ENCODE results near the gene SCN9A.

DNA sequence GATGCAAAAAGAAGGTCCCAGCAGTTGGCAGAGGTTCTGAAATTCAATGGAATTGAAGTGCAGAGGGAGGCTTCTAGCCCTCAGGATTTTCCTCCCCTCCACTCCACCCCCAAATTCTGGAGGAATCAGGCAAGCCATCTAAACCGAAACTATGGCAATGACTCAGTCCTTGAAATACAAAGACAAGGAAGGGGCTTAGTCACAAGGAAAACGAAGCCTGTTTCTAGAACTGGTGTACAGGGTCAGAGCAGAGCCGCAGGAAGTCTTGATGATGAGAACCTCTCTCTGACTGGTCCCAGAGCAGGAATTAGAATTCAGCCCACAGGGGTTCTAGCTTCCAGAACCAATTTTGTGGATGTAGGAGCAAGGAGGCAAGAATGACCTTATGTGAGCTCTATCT, 136.2 kb downstream of the SCN9A start:
- TF ChIP-seq, protein P1, sequence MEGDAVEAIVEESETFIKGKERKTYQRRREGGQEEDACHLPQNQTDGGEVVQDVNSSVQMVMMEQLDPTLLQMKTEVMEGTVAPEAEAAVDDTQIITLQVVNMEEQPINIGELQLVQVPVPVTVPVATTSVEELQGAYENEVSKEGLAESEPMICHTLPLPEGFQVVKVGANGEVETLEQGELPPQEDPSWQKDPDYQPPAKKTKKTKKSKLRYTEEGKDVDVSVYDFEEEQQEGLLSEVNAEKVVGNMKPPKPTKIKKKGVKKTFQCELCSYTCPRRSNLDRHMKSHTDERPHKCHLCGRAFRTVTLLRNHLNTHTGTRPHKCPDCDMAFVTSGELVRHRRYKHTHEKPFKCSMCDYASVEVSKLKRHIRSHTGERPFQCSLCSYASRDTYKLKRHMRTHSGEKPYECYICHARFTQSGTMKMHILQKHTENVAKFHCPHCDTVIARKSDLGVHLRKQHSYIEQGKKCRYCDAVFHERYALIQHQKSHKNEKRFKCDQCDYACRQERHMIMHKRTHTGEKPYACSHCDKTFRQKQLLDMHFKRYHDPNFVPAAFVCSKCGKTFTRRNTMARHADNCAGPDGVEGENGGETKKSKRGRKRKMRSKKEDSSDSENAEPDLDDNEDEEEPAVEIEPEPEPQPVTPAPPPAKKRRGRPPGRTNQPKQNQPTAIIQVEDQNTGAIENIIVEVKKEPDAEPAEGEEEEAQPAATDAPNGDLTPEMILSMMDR (IDR thresholded peaks at IDR 0.05): no peak
- no peak for TF ChIP-seq EZH2 (IDR thresholded peaks at IDR 0.05; ENCODE audit: borderline replicate concordance, insufficient read depth, low read depth, low read length, poor library complexity, severe bottlenecking)
